NB4 (cell line): ENCODE data around the gene RFX4.

Experiments used
- DNase-seq: peaks from one replicate; pipeline ENCODE4 v3.0.0; 2010; ENCODE audit warnings: low read depth
- H3K4me3 ChIP-seq: one replicate; pipeline ENCODE4 v1.5.1; 2011; ENCODE audit warnings: mild to moderate bottlenecking, low read depth, low read length, moderate library complexity
- MYC ChIP-seq: IDR thresholded peaks from 2 replicates; pipeline ENCODE4 v1.6.1; 2011; ENCODE audit warnings: low read depth, low read length
- POLR2A ChIP-seq: IDR thresholded peaks from 2 replicates; pipeline ENCODE4 v1.6.1; 2011; ENCODE audit warnings: mild to moderate bottlenecking; ENCODE audit not compliant: insufficient read length; ENCODE audit errors: extremely low read depth
- TF ChIP-seq, protein P1 (sequence below): IDR thresholded peaks from 2 replicates; pipeline ENCODE4 v1.6.1; 2011; ENCODE audit warnings: low read depth, low read length
- TF ChIP-seq, protein P2 (sequence below): IDR thresholded peaks from one replicate; pipeline ENCODE4 v1.5.1; 2012; ENCODE audit warnings: low read depth, low read length

Gene RFX4

DNA sequence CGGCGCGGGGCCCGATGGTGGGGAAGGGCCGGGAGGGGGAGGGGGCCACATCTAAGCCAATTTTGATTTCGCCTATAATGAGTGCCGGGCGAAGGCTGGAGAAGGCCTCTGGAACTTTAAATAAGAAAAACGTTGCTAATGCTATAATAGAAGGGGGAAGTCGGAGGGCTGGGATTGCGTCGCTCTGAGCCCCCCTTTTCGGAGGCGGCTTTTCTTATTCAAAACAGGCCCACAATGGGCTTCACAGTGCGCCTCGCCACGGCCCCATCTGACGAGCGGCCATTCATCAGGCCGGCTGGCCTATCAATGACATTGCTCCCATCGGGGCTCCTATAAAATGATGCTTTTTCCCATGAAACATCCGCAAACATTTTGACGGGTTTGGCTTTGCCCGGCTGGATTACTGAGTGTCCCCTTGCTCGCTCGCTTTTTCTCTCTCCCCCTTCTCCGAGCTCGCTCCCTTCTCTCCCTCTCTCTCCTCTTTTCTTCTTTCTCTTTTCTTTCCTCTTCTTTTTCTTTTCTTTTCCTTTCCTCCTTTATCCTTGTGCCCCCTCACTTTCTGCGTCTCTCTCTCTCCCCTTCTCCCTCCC, at the start of gene RFX4:
Gene RFX4, plus strand, starts transcription at position 364 of the 590 bp plus-strand sequence. CDS start 317 bp downstream, outside the sequence.
- DNase-seq = no peak
- no peak within 1 kb of the TSS for H3K4me3 ChIP-seq
- TF ChIP-seq POLR2A = no peak
- TF ChIP-seq, protein P1, sequence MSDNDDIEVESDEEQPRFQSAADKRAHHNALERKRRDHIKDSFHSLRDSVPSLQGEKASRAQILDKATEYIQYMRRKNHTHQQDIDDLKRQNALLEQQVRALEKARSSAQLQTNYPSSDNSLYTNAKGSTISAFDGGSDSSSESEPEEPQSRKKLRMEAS = no peak
- TF ChIP-seq, protein P2, sequence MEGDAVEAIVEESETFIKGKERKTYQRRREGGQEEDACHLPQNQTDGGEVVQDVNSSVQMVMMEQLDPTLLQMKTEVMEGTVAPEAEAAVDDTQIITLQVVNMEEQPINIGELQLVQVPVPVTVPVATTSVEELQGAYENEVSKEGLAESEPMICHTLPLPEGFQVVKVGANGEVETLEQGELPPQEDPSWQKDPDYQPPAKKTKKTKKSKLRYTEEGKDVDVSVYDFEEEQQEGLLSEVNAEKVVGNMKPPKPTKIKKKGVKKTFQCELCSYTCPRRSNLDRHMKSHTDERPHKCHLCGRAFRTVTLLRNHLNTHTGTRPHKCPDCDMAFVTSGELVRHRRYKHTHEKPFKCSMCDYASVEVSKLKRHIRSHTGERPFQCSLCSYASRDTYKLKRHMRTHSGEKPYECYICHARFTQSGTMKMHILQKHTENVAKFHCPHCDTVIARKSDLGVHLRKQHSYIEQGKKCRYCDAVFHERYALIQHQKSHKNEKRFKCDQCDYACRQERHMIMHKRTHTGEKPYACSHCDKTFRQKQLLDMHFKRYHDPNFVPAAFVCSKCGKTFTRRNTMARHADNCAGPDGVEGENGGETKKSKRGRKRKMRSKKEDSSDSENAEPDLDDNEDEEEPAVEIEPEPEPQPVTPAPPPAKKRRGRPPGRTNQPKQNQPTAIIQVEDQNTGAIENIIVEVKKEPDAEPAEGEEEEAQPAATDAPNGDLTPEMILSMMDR = no peak
- no peak for TF ChIP-seq MYC

DNA sequence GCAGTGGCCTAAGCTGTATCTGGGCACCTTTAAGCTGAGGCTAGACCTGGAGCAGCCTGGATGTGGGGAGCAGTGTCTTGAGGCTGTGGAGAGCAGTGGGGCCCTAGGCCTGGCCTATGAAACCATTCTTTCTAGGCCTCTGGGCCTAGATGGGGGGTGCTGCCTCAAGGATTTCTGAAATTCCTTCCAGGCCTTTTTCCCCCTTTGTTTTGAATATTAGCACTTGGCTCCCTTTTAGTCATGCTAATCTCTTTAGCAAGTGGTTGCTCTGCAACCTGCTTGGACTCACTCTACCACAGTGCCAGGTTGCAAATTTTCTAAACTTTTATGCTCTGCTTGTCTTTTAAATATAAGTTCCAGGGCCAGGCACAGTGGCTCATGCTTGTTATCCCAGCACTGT, 41.6 kb upstream of the RFX4 start:
- DNase-seq = no peak
- no peak overlapping the region for H3K4me3 ChIP-seq
- no peak for TF ChIP-seq MYC
- no peak for TF ChIP-seq POLR2A
- TF ChIP-seq, protein P1 = no peak
- TF ChIP-seq, protein P2 = no peak

DNA sequence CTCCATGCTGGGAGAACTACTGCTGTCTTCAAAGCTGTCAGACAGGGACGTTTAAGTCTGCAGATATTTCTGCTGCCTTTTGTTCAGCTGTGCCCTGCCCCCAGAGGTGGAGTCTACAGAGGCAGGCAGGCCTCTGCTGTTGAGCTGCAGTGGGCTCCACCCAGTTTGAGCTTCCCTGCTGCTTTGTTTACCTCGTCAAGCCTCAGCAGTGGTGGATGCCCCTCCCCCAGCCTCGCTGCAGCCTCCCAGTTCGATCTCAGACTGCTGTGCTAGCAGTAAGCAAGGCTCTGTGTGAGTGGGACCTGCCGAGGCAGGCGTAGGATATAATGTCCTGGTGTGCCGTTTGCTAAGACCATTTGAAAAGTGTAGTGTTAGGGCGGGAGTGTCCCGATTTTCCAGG, 31.4 kb upstream of the RFX4 start:
- TF ChIP-seq, protein P2 = no peak
- no peak for TF ChIP-seq POLR2A
- no peak for TF ChIP-seq MYC
- TF ChIP-seq, protein P1 = no peak
- no peak overlapping the region for H3K4me3 ChIP-seq
- no peak for DNase-seq

DNA sequence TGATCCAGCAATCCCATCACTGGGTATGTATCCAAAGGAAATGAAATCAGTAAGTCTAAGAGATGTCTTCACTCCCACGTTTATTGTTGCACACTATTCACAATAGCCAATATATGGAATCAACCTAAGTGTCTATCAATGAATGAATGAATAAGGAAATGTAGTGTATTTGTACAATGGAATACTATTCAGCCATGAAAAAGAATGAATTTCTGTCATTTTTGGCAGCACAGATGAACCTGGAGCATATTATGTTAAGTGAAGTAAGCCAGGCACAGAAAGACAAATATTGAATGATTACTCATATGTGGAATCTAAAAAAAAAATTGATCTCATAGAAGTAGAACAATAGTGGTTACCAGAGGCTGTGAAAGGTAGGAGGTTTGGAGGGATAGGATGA, 30.6 kb upstream of the RFX4 start:
- no peak overlapping the region for H3K4me3 ChIP-seq
- DNase-seq = no peak
- TF ChIP-seq, protein P1 = no peak
- TF ChIP-seq, protein P2 = no peak
- no peak for TF ChIP-seq MYC

DNA sequence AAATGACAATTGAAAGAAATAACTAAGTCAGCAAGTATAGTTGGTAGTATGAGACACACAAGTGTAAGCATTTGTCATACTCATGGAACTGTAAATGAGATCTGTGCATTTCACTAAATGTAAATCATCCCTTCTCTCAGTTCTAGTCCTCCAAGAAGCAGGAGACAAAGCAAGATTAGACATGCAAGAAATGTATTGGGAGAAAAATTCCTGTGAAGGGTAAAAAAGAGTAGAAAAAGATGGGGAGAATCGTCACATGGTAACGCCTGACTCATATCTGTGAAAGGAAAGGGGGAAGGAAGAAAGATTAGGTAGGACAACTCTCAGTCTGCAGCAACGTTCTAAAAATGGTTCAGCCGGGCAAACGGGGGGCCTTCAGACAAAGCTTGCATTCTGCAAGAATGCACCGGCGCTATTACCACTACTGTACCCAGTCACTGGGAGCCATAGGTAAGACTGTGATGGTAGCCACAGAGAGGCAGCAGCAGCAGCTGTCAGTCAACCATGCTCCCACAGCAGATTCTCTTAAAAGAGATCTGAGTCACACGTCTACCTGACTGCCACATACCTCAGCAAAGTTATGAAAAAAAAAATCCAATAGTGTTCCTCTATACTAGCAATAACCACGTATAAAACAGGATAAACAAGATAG, 18.0 kb upstream of the RFX4 start:
- DNase-seq = no peak
- TF ChIP-seq, protein P2 = no peak
- TF ChIP-seq, protein P1 = no peak
- TF ChIP-seq MYC (no peak), POLR2A (no peak)
- H3K4me3 ChIP-seq = no peak overlapping the region
